BLaER1 treated with 17β-estradiol and CSF1 and Interleukin-3, amounts not matched to agents 10 nM and 100 nM (cell line): Measurements from ENCODE around the gene PRSS38.

Source experiments
- H3K27ac ChIP-seq, 11 experiments: shearing (Covaris generic); formaldehyde crosslinking; 2 replicates each; pipeline ENCODE4 v1.8.1; 2022
- H3K27me3 ChIP-seq, 11 experiments: shearing (Covaris generic); formaldehyde crosslinking; 2 replicates each; pipeline ENCODE4 v1.8.1; 2022
- H3K36me3 ChIP-seq, 11 experiments: shearing (Covaris generic); formaldehyde crosslinking; 2 replicates each; pipeline ENCODE4 v1.8.1; 2022
- H3K4me1 ChIP-seq, 10 experiments: shearing (Covaris generic); formaldehyde crosslinking; 2 replicates each; pipeline ENCODE4 v1.8.1; 2022
- H3K4me2 ChIP-seq, 11 experiments: shearing (Covaris generic); formaldehyde crosslinking; 2 replicates each; pipeline ENCODE4 v1.8.1; 2022
- H3K4me3 ChIP-seq, 10 experiments: shearing (Covaris generic); formaldehyde crosslinking; 2 replicates each; pipeline ENCODE4 v1.8.1; 2022
- H3K9ac ChIP-seq, 11 experiments: shearing (Covaris generic); formaldehyde crosslinking; 2 replicates each; pipeline ENCODE4 v1.8.1; 2022
- H3K9me3 ChIP-seq, 11 experiments: shearing (Covaris generic); formaldehyde crosslinking; replicated peaks in 1 of 11; 2 replicates each; pipeline ENCODE4 v1.8.1; 2022
- H4K20me1 ChIP-seq, 11 experiments: shearing (Covaris generic); formaldehyde crosslinking; 2 replicates each; pipeline ENCODE4 v1.8.1; 2022
- Cebpa-rat ChIP-seq, 11 experiments: shearing (Covaris generic); IDR thresholded peaks; 2 replicates each; pipeline ENCODE4 v1.8.1; 2022

Gene PRSS38

DNA sequence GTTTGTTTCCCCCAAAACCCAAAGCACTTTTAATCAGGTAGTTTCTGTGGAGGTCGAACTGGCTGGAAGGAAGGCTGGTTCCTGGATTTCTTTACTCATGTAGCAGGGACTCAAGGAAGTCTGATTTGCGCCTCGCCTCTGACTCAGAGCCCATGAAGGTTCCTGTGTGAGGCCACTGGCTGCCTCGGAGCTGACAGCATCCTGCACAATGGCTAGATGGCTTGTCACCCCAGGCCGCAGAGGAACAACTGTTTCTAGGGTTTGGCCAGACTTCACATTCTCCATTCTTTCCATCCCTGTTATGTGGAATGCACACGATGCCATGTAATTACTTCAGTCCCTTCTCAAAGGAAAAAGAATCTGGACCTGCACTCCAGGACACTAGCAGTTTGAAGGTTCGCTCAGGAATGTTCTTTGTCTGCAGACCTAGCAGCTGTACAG, 39.1 kb upstream of the PRSS38 start:
- Histone ChIP-seq H3K4me3 (no peak overlapping the region), H3K9me3 (no peaks in the 10 kb centered on the region), H3K27ac (no peak overlapping the region), H3K9ac (no peak overlapping the region), H4K20me1 (peaks cover 0 to 71% (median 23%) of the 10 kb centered on the region in 11 experiments; a peak in 11 of 22 replicates), H3K4me2 (no peak overlapping the region), H3K4me1 (peaks cover 0 to 9% (median 0%) of the 10 kb centered on the region in 10 experiments; a peak in 5 of 20 replicates), H3K36me3 (peaks cover 33 to 82% (median 45%) of the 10 kb centered on the region in 11 experiments; a peak in 21 of 22 replicates), H3K27me3 (no peaks in the 10 kb centered on the region)
- TF ChIP-seq Cebpa-rat (IDR thresholded peaks at IDR 0.05), result no peak

DNA sequence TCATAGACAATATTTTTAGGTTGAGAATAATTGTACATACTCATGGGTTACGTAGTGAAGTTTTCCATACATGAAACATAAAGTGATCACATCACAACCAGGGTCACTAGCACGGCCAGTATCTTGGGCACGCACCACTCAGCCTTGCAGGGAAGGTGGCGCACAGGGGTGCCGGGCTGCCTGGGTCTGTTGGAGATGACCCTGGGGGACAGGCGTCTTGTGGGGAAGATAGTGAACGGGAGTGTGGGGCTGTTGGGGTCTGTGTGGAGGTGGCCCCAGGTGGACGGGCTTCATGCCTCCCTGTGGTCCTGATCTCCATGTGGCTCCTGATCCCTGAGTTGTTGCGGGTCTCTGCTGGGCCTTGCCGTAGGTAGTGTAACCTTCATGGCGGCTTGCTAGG, 38.3 kb upstream of the PRSS38 start:
- no peak for TF ChIP-seq Cebpa-rat (IDR thresholded peaks at IDR 0.05)
- H3K27me3 ChIP-seq, result no peaks in the 10 kb centered on the region
- H3K4me3 ChIP-seq, result no peak overlapping the region
- H4K20me1 ChIP-seq, result peaks cover 0 to 70% (median 23%) of the 10 kb centered on the region in 11 experiments; a peak in 11 of 22 replicates
- H3K4me2 ChIP-seq, result no peak overlapping the region
- H3K4me1 ChIP-seq, result peaks cover 0 to 9% (median 0%) of the 10 kb centered on the region in 10 experiments; a peak in 5 of 20 replicates
- H3K36me3 ChIP-seq, result peaks cover 36 to 82% (median 48%) of the 10 kb centered on the region in 11 experiments; a peak in 21 of 22 replicates
- H3K9ac ChIP-seq, result no peak overlapping the region
- no peaks in the 10 kb centered on the region for H3K9me3 ChIP-seq
- H3K27ac ChIP-seq, result no peak overlapping the region

DNA sequence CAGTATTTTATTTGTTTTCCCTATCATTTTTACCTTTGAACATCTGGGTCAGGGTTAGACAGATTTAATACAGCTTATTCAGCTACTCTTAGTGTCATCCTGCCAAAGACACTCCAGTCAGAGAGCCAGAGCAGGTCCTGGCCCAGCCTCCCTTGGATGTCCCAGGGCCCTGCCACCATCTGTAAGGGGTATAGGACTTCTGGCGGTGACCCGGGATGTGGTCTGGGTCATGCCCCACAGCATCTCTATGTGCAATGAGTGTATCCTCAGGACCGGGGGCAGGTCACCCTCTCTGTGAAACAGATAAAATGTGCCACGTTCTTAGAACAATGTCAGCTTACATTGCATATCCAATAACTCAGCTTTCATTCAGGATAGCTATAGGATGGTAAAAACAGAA, 37.8 kb upstream of the PRSS38 start:
- H4K20me1 ChIP-seq, result peaks cover 0 to 67% (median 23%) of the 10 kb centered on the region in 11 experiments; a peak in 11 of 22 replicates
- no peak overlapping the region for H3K4me3 ChIP-seq
- peaks cover 0 to 9% (median 0%) of the 10 kb centered on the region in 10 experiments; a peak in 5 of 20 replicates for H3K4me1 ChIP-seq
- no peaks in the 10 kb centered on the region for H3K9me3 ChIP-seq
- H3K36me3 ChIP-seq, result peaks cover 38 to 87% (median 53%) of the 10 kb centered on the region in 11 experiments; a peak in 21 of 22 replicates
- H3K27ac ChIP-seq, result no peak overlapping the region
- no peak overlapping the region for H3K4me2 ChIP-seq
- no peak for TF ChIP-seq Cebpa-rat (IDR thresholded peaks at IDR 0.05)
- H3K9ac ChIP-seq, result no peak overlapping the region
- H3K27me3 ChIP-seq, result no peaks in the 10 kb centered on the region

DNA sequence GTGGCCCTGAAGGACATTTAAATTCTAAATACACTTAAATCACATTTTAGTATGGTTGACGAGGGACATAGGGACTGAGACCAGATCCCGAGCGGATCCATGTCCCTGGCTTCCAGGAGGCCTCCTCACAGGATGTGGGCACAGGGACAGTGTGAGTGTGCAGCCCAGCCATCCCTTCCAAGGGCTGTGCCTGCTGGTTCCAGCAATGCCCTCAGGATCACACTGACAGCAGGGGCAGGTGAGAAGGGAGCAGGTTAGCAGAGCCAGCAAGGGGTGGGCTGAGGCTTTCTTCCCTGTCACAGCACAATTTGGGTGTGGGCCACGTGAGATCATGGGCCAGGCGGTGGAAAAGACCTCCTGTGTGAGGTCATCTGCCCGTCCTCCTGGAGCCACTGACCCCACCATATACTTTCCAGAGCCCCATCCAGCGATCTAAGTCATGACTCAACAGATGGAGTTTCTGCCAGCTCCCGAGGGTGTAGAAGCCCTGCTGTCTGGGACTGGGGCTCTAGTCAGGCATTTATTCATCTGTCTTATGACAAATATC, 37.0 kb upstream of the PRSS38 start:
- H3K9me3 ChIP-seq, result no peaks in the 10 kb centered on the region

DNA sequence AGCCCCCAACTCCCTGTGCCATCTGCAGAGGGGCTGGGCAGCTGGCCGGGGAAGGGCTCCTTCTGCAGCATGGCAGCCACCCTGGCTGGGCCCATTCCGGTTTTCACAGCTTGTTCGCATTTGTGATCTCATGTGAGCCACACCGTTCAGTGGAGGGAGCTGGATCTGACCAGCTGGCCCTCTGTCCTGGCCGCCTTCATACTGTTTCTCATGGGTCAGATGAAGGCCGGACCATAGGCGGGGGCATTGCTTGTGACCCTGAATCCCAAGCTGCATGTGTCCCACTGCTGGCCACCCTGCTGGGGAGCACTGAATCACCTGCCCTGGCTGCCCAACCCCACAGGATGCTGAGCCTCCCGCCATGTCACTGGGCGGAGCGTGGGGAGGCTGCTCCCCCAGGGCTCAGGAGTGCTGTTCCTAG, 36.4 kb upstream of the PRSS38 start:
- no peak overlapping the region for H3K4me2 ChIP-seq
- no peak overlapping the region for H3K4me3 ChIP-seq
- H3K27ac ChIP-seq, result no peak overlapping the region
- TF ChIP-seq Cebpa-rat (IDR thresholded peaks at IDR 0.05), result no peak
- peaks cover 0 to 4% (median 0%) of the 10 kb centered on the region in 10 experiments; a peak in 3 of 20 replicates for H3K4me1 ChIP-seq
- H3K9ac ChIP-seq, result no peak overlapping the region
- peaks cover 32 to 75% (median 53%) of the 10 kb centered on the region in 11 experiments; a peak in 21 of 22 replicates for H3K36me3 ChIP-seq
- H4K20me1 ChIP-seq, result peaks cover 0 to 61% (median 17%) of the 10 kb centered on the region in 11 experiments; a peak in 11 of 22 replicates
- H3K9me3 ChIP-seq, result no peaks in the 10 kb centered on the region
- no peaks in the 10 kb centered on the region for H3K27me3 ChIP-seq

More for the DNA sequence above, 37.0 kb upstream of the PRSS38 start:
- Histone ChIP-seq H3K27ac (no peak overlapping the region), H3K36me3 (peaks cover 35 to 81% (median 53%) of the 10 kb centered on the region in 11 experiments; a peak in 21 of 22 replicates), H3K4me1 (peaks cover 0 to 9% (median 0%) of the 10 kb centered on the region in 10 experiments; a peak in 5 of 20 replicates), H3K9ac (no peak overlapping the region), H3K4me2 (no peak overlapping the region), H3K27me3 (no peaks in the 10 kb centered on the region), H4K20me1 (peaks cover 0 to 67% (median 20%) of the 10 kb centered on the region in 11 experiments; a peak in 11 of 22 replicates), H3K4me3 (no peak overlapping the region)
- no peak for TF ChIP-seq Cebpa-rat (IDR thresholded peaks at IDR 0.05)

DNA sequence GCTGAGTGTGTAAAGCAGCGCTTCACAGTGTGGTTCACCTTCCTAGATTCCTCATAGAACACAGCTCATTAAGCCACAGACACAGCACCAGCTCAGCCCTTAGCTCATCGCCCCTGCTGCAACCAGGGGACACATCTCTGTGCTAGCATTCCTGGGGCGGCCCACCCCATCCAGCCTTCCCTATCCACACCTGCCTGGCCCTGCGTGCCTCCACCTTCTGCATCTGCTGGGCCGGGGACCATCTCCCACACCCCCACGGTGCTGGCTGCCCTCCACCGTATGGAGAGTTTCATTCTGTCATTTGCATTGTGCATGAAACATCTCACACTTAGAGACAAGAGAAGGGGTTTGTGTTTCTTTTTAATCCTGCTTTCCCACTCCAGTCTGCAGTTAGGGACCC, 35.8 kb upstream of the PRSS38 start:
- Histone ChIP-seq H3K9me3 (no peaks in the 10 kb centered on the region), H3K27me3 (no peaks in the 10 kb centered on the region), H4K20me1 (peaks cover 0 to 55% (median 11%) of the 10 kb centered on the region in 11 experiments; a peak in 10 of 22 replicates), H3K4me2 (no peak overlapping the region), H3K36me3 (peaks cover 28 to 68% (median 49%) of the 10 kb centered on the region in 11 experiments; a peak in 21 of 22 replicates), H3K4me3 (no peak overlapping the region), H3K27ac (no peak overlapping the region), H3K4me1 (no peaks in the 10 kb centered on the region), H3K9ac (no peak overlapping the region)
- no peak for TF ChIP-seq Cebpa-rat (IDR thresholded peaks at IDR 0.05)

DNA sequence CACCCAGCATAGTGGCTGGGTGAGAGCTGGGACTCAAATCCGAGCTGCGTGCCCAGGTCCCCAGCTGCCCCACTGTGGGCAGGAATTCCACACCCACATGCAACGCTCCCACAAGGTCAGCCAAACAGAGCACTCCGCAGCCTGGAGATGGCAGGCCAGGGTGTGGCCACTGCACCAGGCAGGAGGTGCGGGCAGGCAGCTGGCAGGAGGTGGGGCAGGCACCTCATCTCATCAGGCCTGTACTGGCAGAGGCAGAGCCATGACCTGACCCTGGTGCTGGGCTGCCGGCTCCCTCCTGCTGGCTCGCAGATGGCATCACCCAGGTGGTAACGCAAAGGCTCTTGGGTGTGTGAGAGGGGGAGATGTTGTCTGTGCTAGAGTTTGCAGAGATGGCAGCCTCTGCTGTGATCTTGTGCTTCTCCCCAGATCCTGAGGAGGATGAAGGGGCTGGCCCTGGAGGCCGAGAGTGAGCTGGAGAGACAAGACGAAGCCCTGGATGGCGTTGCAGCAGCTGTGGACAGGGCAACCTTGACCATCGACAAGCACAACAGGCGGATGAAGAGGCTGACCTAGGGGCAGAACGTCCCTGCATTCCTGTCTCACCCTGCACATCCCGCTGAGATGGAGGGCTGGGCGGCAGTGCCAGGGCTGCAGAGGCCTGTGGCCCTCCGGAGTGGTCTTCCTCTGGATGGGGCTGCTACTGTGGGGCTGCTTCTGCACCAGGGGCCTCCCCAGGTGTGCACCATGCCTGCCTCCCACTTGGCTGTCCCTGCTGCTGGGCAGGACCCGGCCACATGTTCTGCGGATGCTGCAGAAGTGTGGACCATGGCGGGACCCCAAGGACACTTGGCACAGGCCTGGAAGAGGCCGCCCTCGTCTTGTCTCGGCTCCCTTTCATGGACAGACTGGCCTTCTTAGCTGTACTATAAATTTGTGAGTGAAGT, 35.1 kb upstream of the PRSS38 start:
- H3K9me3 ChIP-seq, result no peaks in the 10 kb centered on the region
- no peak overlapping the region for H3K9ac ChIP-seq
- no peak for TF ChIP-seq Cebpa-rat (IDR thresholded peaks at IDR 0.05)
- no peaks in the 10 kb centered on the region for H3K4me1 ChIP-seq
- H3K4me3 ChIP-seq, result no peak overlapping the region
- no peak overlapping the region for H3K4me2 ChIP-seq
- peaks cover 28 to 62% (median 42%) of the 10 kb centered on the region in 11 experiments; a peak in 21 of 22 replicates for H3K36me3 ChIP-seq
- H4K20me1 ChIP-seq, result peaks cover 0 to 48% (median 7%) of the 10 kb centered on the region in 11 experiments; a peak in 11 of 22 replicates
- H3K27me3 ChIP-seq, result no peaks in the 10 kb centered on the region
- no peak overlapping the region for H3K27ac ChIP-seq

DNA sequence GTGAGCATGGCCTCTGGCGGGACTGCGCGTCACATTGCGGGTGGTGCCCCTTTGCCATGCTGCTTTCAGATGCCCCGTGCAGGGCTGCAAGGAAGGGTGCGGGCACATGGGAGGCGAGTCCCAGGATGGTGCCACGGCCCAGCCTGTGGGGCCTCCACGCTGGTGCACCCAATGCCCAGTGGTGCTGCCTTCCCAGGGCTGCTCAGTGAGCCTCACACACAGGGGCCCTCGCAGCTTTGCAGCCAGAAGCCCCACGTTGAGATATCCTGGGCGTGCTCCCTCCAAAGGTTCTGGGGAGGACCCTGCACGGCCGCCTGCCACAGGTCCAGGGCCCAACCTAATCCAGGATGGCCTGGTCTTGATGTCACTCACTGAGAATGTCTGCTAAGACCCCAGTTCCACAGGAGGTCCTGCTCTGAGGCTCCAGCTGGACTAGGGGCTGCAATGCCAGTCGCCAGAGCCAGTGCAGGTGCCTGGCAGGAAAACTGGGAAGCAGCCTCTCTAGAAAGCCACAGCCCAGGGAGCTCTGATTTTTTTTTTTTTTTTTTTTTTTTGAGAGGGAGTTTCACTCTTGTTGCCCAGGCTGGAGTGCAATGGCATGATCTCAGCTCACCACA, 34.1 kb upstream of the PRSS38 start:
- H3K27me3 ChIP-seq, result peaks cover 3 to 9% (median 7%) of the 10 kb centered on the region in 11 experiments
- H3K4me2 ChIP-seq, result no peak overlapping the region
- peaks cover 18 to 51% (median 34%) of the 10 kb centered on the region in 11 experiments; a peak in 21 of 22 replicates for H3K36me3 ChIP-seq
- H3K9ac ChIP-seq, result no peak overlapping the region
- no peak for TF ChIP-seq Cebpa-rat (IDR thresholded peaks at IDR 0.05)
- H4K20me1 ChIP-seq, result peaks cover 0 to 48% (median 7%) of the 10 kb centered on the region in 11 experiments; a peak in 14 of 22 replicates
- H3K27ac ChIP-seq, result no peak overlapping the region
- no peaks in the 10 kb centered on the region for H3K4me1 ChIP-seq
- H3K9me3 ChIP-seq, result no peaks in the 10 kb centered on the region
- no peak overlapping the region for H3K4me3 ChIP-seq
